IgD-negative memory B cell (primary cell): Measurements from ENCODE around the gene NKX6-1. TPM values are rescaled to one million over a fixed set of nuclear protein-coding genes. Genes with fewer than 3 reads are reported as not detected.
A peak's percentile ranks its signal among the peaks of the same experiment; 100 is the strongest.

Source experiments
- H3K27ac Mint-ChIP-seq, 3 donors: one replicate each; pipeline ENCODE4 v1.8.0; 2020 to 2022; ENCODE audit warnings: mild to moderate bottlenecking in 3 of 3, mixed read lengths in 3 of 3, moderate library complexity in 1 of 3
- H3K27me3 Mint-ChIP-seq: one replicate; pipeline ENCODE4 v1.8.0; 2021; ENCODE audit warnings: mixed read lengths
- H3K36me3 Mint-ChIP-seq: one replicate; pipeline ENCODE4 v1.8.0; 2020; ENCODE audit warnings: mild to moderate bottlenecking, mixed read lengths
- H3K4me1 Mint-ChIP-seq, 3 donors: one replicate each; pipeline ENCODE4 v1.8.0; 2020 to 2022; ENCODE audit warnings: mixed read lengths in 3 of 3, mild to moderate bottlenecking in 1 of 3
- H3K4me3 Mint-ChIP-seq, 4 donors: one replicate each; pipeline ENCODE4 v1.8.0; 2020 to 2022; ENCODE audit warnings: mild to moderate bottlenecking in 4 of 4, mixed read lengths in 4 of 4, moderate library complexity in 3 of 4
- H3K9me3 Mint-ChIP-seq, 3 donors: one replicate each; pipeline ENCODE4 v1.8.0; 2020 to 2021; ENCODE audit warnings: mixed read lengths in 3 of 3, mild to moderate bottlenecking in 1 of 3
- polyA plus RNA-seq: library from polyadenylated mRNA; unstranded; fragments of 300-500 nt; fragmentation: Illumina TruSeq; gene quantifications from one replicate; pipeline ENCODE4 v1.2.3, GENCODE V29; 2021

The NKX6-1 gene
- polyA plus RNA-seq, 1 donor from 2014 or later: not detected

DNA sequence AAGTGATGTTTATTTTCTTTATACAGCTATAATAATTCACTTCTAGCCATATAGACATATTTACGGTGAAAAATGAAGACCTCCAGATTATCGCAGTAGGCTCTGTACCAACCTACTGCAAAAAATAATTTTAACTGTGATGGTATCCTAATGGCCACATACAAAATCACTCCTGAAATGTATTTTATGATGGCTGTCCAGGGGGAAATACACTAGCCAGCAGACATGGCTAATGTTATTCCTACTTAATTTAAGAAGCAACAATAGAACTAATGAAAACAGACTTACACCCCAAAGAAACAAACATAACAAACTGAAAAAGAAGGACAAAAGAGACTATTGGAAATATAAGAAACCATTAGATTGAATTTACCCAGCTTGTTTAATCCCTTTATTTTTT is 4.6 kb downstream of the NKX6-1 start:
- no peaks in the 10 kb centered on the region for H3K36me3 Mint-ChIP-seq
- peaks cover 6 to 12% (median 10%) of the 10 kb centered on the region in 3 donors for H3K4me1 Mint-ChIP-seq
- H3K4me3 Mint-ChIP-seq: peak overlapping the region in 2 of 4 donors; percentile 44 to 45
- peaks cover 0 to 15% (median 2%) of the 10 kb centered on the region in 3 donors for H3K9me3 Mint-ChIP-seq
- H3K27me3 Mint-ChIP-seq: peaks cover 47% of the 10 kb centered on the region
- peak overlapping the region in 1 of 3 donors; percentile 28 for H3K27ac Mint-ChIP-seq

DNA sequence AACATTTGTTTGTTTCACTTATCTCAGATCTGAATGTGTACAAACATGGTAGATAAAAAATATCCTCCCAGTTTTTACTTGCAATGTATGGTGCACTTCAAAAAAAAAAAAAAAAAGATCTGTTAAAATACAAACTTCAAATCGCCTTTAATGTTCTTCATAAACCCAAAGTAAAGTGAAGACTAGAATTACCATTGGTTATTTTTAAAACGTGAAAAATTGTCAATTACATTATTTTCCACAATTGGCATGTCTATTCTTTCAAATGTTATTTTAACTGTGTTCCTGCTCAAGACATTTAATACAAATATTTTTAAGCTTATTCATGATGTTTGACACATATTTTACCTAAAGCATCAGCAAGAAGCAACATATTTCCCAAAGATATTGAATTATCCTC is 5.0 kb downstream of the NKX6-1 start:
- Mint-ChIP-seq H3K36me3 (no peaks in the 10 kb centered on the region), H3K27me3 (peaks cover 44% of the 10 kb centered on the region), H3K4me3 (peak overlapping the region in 1 of 4 donors; percentile 84), H3K9me3 (peaks cover 0 to 14% (median 2%) of the 10 kb centered on the region in 3 donors), H3K4me1 (peaks cover 6 to 12% (median 10%) of the 10 kb centered on the region in 3 donors), H3K27ac (peak overlapping the region in 1 of 3 donors; percentile 85)

DNA sequence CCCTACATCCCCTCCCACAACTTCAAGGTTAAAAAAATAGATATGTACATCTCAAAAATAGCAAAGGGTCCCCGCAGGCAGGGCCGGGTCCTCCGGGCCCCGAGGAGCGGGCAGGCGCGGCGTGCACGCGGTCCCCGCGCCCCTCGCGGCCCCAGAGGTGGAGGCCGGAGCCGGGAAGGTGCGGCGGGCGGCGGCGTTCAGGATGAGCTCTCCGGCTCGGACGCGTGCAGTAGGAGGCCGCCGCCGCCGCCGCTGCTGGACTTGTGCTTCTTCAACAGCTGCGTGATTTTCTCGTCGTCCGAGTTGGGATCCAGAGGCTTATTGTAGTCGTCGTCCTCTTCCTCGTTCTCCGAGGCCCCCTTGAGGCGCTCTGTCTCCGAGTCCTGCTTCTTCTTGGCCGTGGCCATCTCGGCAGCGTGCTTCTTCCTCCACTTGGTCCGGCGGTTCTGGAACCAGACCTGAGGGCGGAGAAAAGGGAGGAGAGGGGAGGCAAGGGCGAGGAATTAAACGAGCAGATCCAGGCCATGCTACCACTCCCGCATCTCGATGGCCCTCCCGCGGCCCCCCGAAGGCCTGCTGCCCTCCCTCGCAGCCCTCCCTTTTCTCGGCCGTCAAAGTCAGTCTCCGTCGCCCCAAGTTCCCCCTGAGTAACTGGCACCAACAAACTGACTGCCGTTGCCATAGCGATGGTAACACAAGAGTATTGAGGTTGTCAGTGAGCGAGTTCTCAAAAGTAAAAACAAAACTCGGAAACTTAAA is 5.8 kb downstream of the NKX6-1 start:
- H3K4me1 Mint-ChIP-seq: peaks cover 6 to 7% (median 6%) of the 10 kb centered on the region in 3 donors
- peaks cover 0 to 12% (median 2%) of the 10 kb centered on the region in 3 donors for H3K9me3 Mint-ChIP-seq
- peak overlapping the region; percentile 2 to 84 (median 42) for H3K4me3 Mint-ChIP-seq
- no peaks in the 10 kb centered on the region for H3K36me3 Mint-ChIP-seq
- H3K27ac Mint-ChIP-seq: peak overlapping the region in 2 of 3 donors; percentile 85 to 90
- H3K27me3 Mint-ChIP-seq: peaks cover 40% of the 10 kb centered on the region

DNA sequence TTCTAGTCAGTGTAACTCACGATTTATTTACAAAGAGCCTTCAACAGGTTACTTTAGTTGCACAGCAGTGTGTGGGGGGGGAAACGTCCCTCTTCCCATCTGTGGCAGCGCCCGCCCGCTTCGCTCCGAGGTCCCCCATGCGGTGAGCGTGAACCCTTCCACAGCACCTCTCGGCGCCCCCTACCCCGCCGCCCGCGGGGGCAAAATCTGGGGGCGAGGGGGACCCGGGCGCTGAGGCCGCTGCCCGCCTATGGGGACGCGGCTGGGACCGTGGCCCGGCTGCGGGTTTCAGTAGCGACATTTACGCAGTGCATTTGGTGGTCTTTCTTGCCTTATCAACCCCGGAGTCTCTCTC is 6.4 kb downstream of the NKX6-1 start:
- Mint-ChIP-seq H3K36me3 (no peaks in the 10 kb centered on the region), H3K27me3 (peaks cover 43% of the 10 kb centered on the region), H3K4me1 (peaks cover 6% of the 10 kb centered on the region in 3 donors), H3K4me3 (no peak overlapping the region), H3K27ac (no peak overlapping the region), H3K9me3 (peaks cover 0 to 12% (median 2%) of the 10 kb centered on the region in 3 donors)

DNA sequence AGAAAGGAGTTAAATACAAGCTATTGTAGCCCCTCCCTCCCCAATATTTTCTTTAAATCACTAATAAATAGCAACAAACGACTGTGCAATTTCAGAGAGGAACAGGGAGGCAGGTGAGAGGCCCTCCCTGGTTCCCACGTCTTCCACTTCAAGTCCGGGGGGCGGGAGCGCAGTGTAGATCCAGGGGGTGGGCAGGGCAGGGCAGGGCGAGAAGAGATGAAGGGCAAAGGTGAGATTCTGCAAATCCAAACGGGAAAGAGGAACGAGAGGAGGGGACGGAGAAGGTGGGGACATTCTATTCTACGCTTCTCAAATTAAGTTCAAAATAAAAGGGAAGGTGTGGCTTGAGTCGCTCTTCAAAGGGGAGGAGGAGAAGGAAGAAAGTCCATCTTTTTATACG is 6.8 kb downstream of the NKX6-1 start:
- H3K9me3 Mint-ChIP-seq: peaks cover 0 to 12% (median 2%) of the 10 kb centered on the region in 3 donors
- peak overlapping the region in 1 of 4 donors; percentile 8 for H3K4me3 Mint-ChIP-seq
- peaks cover 5 to 6% (median 6%) of the 10 kb centered on the region in 3 donors for H3K4me1 Mint-ChIP-seq
- peaks cover 45% of the 10 kb centered on the region for H3K27me3 Mint-ChIP-seq
- no peak overlapping the region for H3K27ac Mint-ChIP-seq
- H3K36me3 Mint-ChIP-seq: no peaks in the 10 kb centered on the region

DNA sequence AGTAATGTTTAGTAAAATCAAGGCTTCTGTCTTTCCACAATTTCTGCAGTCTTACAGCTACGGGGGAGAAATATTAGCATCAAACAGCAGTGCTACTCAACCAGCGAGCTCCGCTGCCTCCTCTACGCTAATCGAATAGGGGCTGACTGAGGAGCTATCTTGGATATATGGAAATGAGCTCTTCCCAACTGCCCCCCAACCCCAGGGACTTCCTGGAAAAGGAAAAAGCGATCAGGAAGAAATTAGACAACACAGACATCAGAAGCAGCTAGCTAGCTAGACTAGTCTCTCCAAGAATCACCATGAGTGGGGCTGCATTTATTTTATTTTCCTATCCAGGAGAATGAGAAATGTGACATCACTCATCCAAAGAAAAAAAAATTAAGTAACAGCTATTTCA is 7.6 kb downstream of the NKX6-1 start:
- Mint-ChIP-seq H3K9me3 (peaks cover 0 to 14% (median 2%) of the 10 kb centered on the region in 3 donors), H3K27ac (peak overlapping the region; percentile 21 to 31 (median 22)), H3K4me3 (no peak overlapping the region), H3K27me3 (peaks cover 40% of the 10 kb centered on the region), H3K36me3 (no peaks in the 10 kb centered on the region), H3K4me1 (peaks cover 4 to 6% (median 6%) of the 10 kb centered on the region in 3 donors)

DNA sequence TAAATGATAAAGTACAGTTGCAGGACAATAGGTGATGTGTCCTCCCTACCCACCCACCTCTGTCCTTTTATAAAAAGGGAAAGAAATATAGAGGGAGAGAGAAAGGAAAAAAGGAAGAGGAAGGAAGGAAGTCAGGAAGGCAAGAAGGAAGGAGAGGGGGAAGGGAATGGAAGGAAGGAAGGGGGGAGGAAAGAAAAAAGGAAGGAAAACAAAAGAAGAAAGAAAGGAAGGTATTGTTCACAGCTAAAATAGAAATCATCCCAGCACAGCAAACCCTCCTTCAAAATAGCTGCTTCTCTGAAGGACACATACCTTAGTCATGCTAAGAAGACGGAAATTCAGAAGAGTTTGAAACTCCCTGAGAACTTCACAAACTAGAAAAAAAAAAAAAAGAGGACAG is 8.4 kb downstream of the NKX6-1 start:
- Mint-ChIP-seq H3K4me1 (peaks cover 4 to 6% (median 6%) of the 10 kb centered on the region in 3 donors), H3K27ac (peak overlapping the region in 1 of 3 donors; percentile 22), H3K36me3 (no peaks in the 10 kb centered on the region), H3K4me3 (no peak overlapping the region), H3K27me3 (peaks cover 38% of the 10 kb centered on the region), H3K9me3 (peaks cover 0 to 14% (median 2%) of the 10 kb centered on the region in 3 donors)

DNA sequence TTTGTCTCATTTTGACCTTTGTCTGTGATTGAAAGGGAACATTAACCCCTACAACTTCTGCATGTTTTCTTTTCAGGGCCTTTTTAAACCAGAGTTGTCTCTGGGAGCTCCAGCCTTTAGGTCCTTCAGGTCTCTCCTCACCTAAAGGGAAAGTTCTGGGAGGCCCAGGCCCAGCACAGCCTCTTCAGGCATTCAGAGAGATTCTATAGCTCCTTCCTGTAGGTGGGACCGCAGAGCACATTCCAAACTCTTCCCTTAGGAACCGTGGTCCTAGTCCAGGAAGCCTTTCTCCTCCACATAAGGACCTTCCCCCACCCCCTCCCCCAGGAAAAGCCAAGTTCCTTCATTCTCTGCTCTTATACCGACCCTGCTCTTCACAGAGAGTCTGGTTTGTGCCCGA is 14.9 kb downstream of the NKX6-1 start:
- H3K27ac Mint-ChIP-seq: peak overlapping the region in 1 of 3 donors; percentile 88
- H3K4me1 Mint-ChIP-seq: peaks cover 0 to 4% (median 4%) of the 10 kb centered on the region in 3 donors

DNA sequence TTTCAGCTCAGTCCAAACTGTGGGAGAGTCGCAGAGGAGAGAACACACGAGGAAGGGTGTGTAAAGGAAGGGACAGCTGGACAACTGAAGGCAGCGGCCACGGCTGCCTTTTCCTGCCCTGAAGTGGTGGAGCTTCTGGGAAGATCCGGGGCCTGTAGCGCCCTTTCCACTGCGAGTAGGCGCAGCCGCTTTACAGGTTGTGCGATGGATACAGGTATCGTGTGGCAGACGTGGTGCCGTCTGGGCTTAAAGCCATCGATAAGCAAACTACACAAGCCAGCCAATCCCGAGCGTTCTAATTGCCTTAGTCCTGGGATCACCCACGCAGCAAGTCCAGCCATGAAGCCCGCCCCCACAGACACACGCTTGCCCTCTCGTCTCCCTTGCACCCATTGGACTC is 15.4 kb downstream of the NKX6-1 start:
- peak overlapping the region in 1 of 3 donors; percentile 88 for H3K27ac Mint-ChIP-seq
- peaks cover 0 to 4% (median 4%) of the 10 kb centered on the region in 3 donors for H3K4me1 Mint-ChIP-seq
- H3K36me3 Mint-ChIP-seq: no peaks in the 10 kb centered on the region
- H3K9me3 Mint-ChIP-seq: peaks cover 0 to 3% (median 0%) of the 10 kb centered on the region in 3 donors
- peak overlapping the region in 1 of 4 donors; percentile 22 for H3K4me3 Mint-ChIP-seq
- H3K27me3 Mint-ChIP-seq: peaks cover 51% of the 10 kb centered on the region

More for the DNA sequence above, 14.9 kb downstream of the NKX6-1 start:
- H3K36me3 Mint-ChIP-seq: no peaks in the 10 kb centered on the region
- H3K27me3 Mint-ChIP-seq: peaks cover 49% of the 10 kb centered on the region
- H3K4me3 Mint-ChIP-seq: peak overlapping the region in 1 of 4 donors; percentile 28
- peaks cover 0 to 3% (median 0%) of the 10 kb centered on the region in 3 donors for H3K9me3 Mint-ChIP-seq

DNA sequence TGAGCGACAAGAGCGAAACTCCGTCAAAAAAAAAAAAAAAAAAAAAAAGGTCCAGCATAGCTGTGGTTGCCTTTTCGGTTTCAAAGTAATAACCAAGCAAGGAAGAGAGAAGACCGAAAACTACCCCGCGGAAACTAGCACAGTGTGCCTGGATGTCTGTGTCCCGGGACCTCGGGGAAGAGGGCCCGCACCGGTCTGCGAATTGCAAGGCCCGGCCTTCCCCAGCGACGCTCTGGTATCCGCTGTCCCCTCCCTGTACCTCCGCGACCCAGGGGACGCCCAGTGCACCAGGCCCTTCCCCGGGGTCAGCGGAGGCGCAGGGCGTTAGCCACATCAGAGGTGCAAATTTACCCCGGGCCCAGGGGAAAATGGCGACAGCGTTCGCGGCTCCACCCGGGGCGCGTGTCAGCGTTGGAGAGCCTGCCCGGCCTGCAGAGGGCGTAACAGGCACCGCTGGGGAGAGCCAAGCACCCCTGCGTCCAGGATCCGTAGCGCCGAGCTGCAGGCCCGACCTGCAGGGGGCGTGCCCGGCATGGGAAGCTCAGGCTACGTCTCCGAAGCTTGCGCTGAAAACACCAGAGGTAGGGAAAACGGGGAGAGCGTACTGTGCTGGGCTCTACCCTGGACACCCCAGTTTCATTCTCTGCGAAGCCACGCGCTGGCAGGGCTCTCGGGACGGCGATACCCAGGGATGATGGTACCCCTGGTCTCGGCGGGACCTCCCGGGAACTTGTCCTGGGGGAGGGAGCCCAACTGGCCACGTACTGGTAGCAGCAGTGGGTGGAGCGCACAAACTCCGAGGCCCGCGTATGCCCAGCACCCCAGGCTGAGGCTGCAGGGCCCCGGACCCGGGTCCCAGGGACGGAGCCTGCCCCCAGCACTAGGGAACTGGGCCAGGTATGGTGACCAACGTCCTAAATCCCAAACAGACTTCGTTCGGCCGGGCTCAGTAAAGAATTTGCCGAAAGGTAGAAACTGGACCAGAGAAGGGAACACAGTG is 16.2 kb downstream of the NKX6-1 start:
- peaks cover 0 to 4% (median 4%) of the 10 kb centered on the region in 3 donors for H3K4me1 Mint-ChIP-seq
- H3K36me3 Mint-ChIP-seq: no peaks in the 10 kb centered on the region
- no peak overlapping the region for H3K27ac Mint-ChIP-seq
- H3K4me3 Mint-ChIP-seq: no peak overlapping the region
- H3K27me3 Mint-ChIP-seq: peaks cover 44% of the 10 kb centered on the region
- H3K9me3 Mint-ChIP-seq: peaks cover 0 to 3% (median 0%) of the 10 kb centered on the region in 3 donors

DNA sequence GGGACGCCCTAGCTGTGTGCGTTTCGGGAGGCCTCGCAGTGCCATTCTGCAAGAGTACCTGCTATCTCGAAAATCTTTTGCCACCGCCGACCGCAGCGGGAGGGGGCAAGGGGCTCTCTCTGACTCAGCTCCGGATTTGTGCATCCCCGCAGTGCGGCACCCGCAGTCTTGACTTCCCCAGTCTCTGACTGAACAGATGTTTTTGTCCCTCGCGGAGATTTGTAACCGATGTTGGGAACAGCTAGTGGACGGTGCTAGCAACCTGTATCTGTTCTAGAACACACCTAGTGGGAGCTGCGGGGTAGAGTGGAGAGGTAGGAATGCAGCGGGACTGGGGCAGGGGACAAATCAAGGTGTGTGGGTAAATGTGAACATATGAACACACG is 17.2 kb downstream of the NKX6-1 start:
- Mint-ChIP-seq H3K9me3 (peaks cover 0 to 2% (median 0%) of the 10 kb centered on the region in 3 donors), H3K4me1 (peaks cover 0 to 4% (median 4%) of the 10 kb centered on the region in 3 donors), H3K36me3 (no peaks in the 10 kb centered on the region), H3K27me3 (peaks cover 39% of the 10 kb centered on the region), H3K27ac (peak overlapping the region in 1 of 3 donors; percentile 48), H3K4me3 (peak overlapping the region in 1 of 4 donors; percentile 65)

DNA sequence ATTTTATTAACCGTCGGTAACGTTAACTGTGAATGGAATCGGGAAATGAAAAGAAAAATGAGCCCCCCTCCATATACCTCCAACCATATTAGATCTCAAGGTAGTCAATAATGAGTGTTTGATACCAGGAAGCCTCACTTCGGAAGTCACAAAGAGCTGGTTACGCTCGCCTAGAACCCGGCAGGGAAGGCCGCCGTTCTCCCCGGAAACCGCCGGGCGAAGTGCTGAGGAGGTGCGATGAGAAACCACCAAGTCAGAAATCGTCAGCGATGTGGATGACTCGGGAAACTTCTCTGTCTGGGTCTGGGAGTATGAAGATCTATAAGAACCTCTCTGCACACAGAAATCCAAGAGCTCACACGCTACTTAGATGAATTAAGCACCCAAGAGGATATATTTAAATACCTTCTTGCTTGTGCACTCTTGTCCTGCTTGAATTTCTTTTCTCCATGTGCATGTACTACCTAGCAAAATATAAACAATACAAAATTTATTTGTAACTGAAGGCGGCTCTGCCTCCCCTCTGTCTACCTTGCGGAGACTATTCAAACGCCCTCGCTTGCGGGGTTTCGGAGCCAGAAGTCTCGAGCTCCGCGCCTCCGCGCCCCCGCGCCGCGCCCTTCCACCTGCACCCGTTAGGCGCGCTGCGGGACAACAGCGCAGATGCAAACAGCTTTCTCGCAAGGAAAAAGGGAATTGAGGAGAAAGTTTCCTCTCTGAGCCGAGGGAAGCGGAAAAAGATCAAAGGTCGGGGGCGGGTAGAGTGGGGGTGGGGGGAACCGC is 17.8 kb downstream of the NKX6-1 start:
- no peaks in the 10 kb centered on the region for H3K36me3 Mint-ChIP-seq
- peaks cover 0 to 2% (median 0%) of the 10 kb centered on the region in 3 donors for H3K9me3 Mint-ChIP-seq
- H3K27me3 Mint-ChIP-seq: peaks cover 39% of the 10 kb centered on the region
- H3K27ac Mint-ChIP-seq: peak overlapping the region; percentile 33 to 70 (median 50)
- H3K4me3 Mint-ChIP-seq: peak overlapping the region in 1 of 4 donors; percentile 20
- H3K4me1 Mint-ChIP-seq: peaks cover 0 to 4% (median 4%) of the 10 kb centered on the region in 3 donors

DNA sequence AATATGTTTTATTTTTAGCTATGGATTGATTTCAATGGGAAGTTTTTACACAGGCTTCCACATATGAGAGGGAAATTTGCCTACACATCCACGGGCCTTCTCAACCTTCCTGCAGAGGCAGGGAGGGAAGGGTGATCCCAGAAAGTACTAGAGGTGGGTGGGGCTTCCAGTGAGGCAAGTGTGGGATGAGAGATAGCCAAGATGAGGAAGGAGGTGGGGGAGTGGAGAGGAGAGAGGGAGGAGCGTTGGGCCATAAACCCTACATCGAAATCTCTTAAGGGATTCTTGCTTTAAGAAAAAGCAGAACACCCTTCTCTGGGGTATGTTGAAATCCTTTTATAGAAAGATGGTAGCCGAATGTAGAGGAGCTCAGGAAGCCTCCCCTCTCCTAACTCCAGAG is 19.0 kb downstream of the NKX6-1 start:
- Mint-ChIP-seq H3K36me3 (no peaks in the 10 kb centered on the region), H3K4me1 (peaks cover 0 to 4% (median 4%) of the 10 kb centered on the region in 3 donors), H3K9me3 (peaks cover 0 to 2% (median 0%) of the 10 kb centered on the region in 3 donors), H3K27ac (no peak overlapping the region), H3K4me3 (no peak overlapping the region), H3K27me3 (peaks cover 31% of the 10 kb centered on the region)

DNA sequence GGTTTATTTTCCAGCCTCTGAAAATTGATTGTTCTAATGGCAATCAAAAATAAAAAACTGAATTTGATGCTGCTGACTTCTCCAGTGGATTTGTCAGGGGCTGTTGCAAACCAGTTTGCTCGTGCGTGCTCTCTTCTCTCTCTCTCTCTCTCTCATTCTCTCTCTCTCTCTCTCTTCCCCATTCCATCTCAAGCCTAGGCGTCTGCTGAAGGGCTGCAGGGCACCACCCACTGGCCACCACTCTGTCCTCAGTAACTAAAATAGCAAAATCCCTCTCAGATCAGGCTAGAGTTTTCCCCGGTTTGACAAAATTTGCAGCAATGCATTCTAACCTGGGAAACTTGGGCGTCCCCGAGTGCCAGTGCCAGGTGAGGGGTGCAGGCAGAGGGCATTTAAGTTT is 19.4 kb downstream of the NKX6-1 start:
- H3K27ac Mint-ChIP-seq: no peak overlapping the region
- H3K4me3 Mint-ChIP-seq: no peak overlapping the region
- H3K36me3 Mint-ChIP-seq: no peaks in the 10 kb centered on the region
- peaks cover 31% of the 10 kb centered on the region for H3K27me3 Mint-ChIP-seq
- H3K4me1 Mint-ChIP-seq: peaks cover 0 to 4% (median 4%) of the 10 kb centered on the region in 3 donors
- peaks cover 0 to 2% (median 0%) of the 10 kb centered on the region in 3 donors for H3K9me3 Mint-ChIP-seq
